Coronary artery (tissue), 2 donors: ENCODE results near the gene KRT74.

Experiments used
- DNase-seq: peaks from one replicate; pipeline ENCODE4 v3.0.0-alpha.2; 2017; ENCODE audit warnings: low spot score
- H3K27ac ChIP-seq, 2 donors: fragments of 200-600 bp; sonication (generic); one replicate each; pipeline ENCODE4 v1.5.1; 2016 to 2019
- H3K4me3 ChIP-seq: fragments of 200-600 bp; sonication (generic); 2 replicates; pipeline ENCODE4 v1.5.1; 2016; ENCODE audit warnings: mild to moderate bottlenecking, moderate library complexity
- TF ChIP-seq, protein P1 (sequence below): fragments of 200-600 bp; sonication (generic); IDR thresholded peaks from one replicate; pipeline ENCODE4 v1.5.1; 2019; ENCODE audit warnings: antibody characterized with exemption

Gene KRT74

DNA sequence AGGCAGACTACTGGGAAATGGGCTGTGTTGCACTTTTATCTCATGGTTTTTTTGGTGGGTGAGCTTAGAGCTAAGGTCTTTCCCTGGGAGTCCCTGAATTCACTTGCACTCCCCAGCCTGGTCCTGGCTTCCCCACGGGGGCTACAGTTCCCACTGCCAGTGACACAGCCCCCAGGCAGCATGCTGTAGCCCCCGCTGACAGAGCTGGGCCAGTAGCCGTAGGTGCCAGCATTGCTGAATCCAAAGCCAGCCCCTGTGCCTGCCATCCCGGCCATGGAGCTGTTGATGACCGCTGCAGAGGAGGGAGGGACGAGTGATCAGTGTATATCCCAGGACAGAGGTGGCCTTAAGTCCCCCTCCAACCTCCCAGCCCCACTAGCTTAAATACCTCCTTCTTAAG lies 34.5 kb upstream of the KRT74 start:
- TF ChIP-seq, protein P1, sequence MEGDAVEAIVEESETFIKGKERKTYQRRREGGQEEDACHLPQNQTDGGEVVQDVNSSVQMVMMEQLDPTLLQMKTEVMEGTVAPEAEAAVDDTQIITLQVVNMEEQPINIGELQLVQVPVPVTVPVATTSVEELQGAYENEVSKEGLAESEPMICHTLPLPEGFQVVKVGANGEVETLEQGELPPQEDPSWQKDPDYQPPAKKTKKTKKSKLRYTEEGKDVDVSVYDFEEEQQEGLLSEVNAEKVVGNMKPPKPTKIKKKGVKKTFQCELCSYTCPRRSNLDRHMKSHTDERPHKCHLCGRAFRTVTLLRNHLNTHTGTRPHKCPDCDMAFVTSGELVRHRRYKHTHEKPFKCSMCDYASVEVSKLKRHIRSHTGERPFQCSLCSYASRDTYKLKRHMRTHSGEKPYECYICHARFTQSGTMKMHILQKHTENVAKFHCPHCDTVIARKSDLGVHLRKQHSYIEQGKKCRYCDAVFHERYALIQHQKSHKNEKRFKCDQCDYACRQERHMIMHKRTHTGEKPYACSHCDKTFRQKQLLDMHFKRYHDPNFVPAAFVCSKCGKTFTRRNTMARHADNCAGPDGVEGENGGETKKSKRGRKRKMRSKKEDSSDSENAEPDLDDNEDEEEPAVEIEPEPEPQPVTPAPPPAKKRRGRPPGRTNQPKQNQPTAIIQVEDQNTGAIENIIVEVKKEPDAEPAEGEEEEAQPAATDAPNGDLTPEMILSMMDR, result no peak
- no peak overlapping the region for H3K4me3 ChIP-seq
- no peak overlapping the region for H3K27ac ChIP-seq
- DNase-seq, result peak; percentile 66

- H3K27ac ChIP-seq, result no peak overlapping the region
- DNase-seq, result no peak
- no peak overlapping the region for H3K4me3 ChIP-seq
- TF ChIP-seq, protein P1, result no peak
Observed at GRCh38 chr12:52607314-52607713, 33.7 kb upstream of the KRT74 start.

DNA sequence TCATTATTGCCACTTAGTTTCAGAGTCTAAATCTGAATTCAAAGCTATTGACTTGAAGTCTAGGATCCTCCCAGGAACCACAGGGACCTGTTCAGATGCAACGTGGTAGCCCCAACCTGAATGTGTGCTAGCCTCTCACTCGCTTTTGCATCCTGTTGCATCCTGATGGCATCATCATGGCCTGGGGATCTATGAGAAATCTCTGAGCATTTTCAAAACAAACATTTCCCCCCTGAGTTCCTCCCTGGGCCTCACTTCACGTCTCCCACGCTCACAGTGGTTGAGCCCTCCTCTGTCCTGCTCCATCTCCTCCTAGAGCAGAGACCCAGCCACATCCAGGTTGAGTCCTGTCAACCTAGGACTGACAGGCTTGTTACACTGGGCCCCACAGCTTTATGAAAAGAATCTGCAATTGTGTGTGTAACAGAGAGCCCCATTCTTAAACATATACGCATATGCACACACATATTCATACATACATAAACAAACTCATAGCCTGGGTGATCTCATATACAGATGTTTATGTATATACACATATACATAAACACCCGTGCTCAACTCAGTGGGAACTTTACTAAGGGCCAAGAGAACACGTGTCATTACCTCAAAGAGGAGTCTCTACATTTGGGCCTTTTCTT lies 33.1 kb upstream of the KRT74 start:
- DNase-seq, result peak; percentile 47
- no peak overlapping the region for H3K27ac ChIP-seq
- TF ChIP-seq, protein P1, result no peak
- H3K4me3 ChIP-seq, result no peak overlapping the region

DNA sequence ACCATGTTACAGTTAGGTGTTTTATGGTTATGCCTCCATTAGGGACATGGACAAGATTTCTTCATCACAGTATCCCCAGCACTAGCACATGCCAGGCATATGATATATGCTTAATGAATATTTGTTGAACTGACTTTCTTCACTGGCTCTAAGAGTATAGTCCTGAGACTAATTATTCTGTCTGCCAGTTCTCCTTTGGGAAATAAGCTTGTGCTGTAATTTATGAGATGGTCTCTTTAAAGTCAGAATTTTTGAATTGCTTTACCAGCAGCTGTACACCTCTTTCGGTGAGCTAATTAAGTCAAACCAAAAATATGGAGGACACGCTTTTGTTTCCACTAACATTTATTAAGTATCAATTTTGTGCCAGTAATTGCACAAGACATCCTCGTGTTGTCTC lies 32.5 kb upstream of the KRT74 start:
- DNase-seq, result no peak
- H3K27ac ChIP-seq, result no peak overlapping the region
- TF ChIP-seq, protein P1, result no peak

GRCh38 chr12:52605542-52605941 lies 31.9 kb upstream of the KRT74 start:
- no peak for DNase-seq

More for the DNA sequence above, 32.5 kb upstream of the KRT74 start:
- no peak overlapping the region for H3K4me3 ChIP-seq

GRCh38 chr12:52604859-52605258 lies 31.2 kb upstream of the KRT74 start:
- TF ChIP-seq, protein P1, result no peak
- DNase-seq, result peak; percentile 22
- Histone ChIP-seq H3K27ac (no peak overlapping the region), H3K4me3 (no peak overlapping the region)

More at GRCh38 chr12:52605542-52605941, 31.9 kb upstream of the KRT74 start:
- TF ChIP-seq, protein P1, result no peak
- Histone ChIP-seq H3K4me3 (no peak overlapping the region), H3K27ac (no peak overlapping the region)

DNA sequence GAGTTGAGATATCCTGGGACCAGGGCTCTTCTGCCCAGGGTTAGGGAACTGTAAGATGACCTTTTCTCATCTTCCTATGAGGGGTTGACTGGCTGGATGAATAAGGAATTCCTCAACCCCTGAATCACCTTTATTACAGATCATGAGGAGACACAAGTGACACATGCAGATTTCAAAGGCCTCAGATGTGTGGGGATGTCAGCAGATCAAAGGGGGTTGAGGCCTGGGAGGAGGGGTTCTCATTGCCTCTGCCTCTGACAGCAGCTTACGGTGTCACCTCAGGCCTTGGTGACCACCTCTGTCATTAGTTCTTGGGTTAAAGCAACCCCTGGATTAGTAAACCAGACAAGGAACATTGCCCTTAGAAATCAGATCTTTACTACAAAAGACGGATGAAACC lies 29.7 kb upstream of the KRT74 start:
- DNase-seq, result no peak
- no peak overlapping the region for H3K4me3 ChIP-seq
- TF ChIP-seq, protein P1, result no peak
- no peak overlapping the region for H3K27ac ChIP-seq
